GM18502 (cell line): Measurements from ENCODE around the gene STMN3.
"Not testable (repeated sequence)": the region's sequence is repeated elsewhere in the genome, so short reads cannot be mapped to it uniquely, and the experiment has no call there.

Experiments used
- ATAC-seq: cut with Tn5 transposase; IDR thresholded peaks from one replicate; pipeline ENCODE4 v1.9.1; 2021; ENCODE audit warnings: mild to moderate bottlenecking; ENCODE audit not compliant: unreplicated experiment, poor library complexity

The STMN3 gene

GRCh38 chr20:63640686-63641085 lies 12.5 kb downstream of the STMN3 start:
- not testable (repeated sequence) for ATAC-seq

GRCh38 chr20:63640086-63640485 lies 13.1 kb downstream of the STMN3 start:
- no peak for ATAC-seq

GRCh38 chr20:63639093-63639975 lies 13.9 kb downstream of the STMN3 start:
- ATAC-seq: no peak

- ATAC-seq: no peak
Observed at GRCh38 chr20:63636752-63637628, 16.2 kb downstream of the STMN3 start.

- ATAC-seq: no peak
Observed at GRCh38 chr20:63635431-63636141, 17.6 kb downstream of the STMN3 start.

- no peak for ATAC-seq
Observed at GRCh38 chr20:63633732-63634131, 19.5 kb downstream of the STMN3 start.

GRCh38 chr20:63631426-63631825 lies 21.8 kb downstream of the STMN3 start:
- not testable (repeated sequence) for ATAC-seq

- not testable (repeated sequence) for ATAC-seq
Observed at GRCh38 chr20:63630956-63631355, 22.3 kb downstream of the STMN3 start.

- ATAC-seq: no peak
Observed at GRCh38 chr20:63628246-63628975, 24.8 kb downstream of the STMN3 start.

- no peak for ATAC-seq
Observed at GRCh38 chr20:63627751-63628245, 25.4 kb downstream of the STMN3 start.

- ATAC-seq: peak; percentile 82
Observed at GRCh38 chr20:63627129-63627750, 26.0 kb downstream of the STMN3 start.

GRCh38 chr20:63626424-63627128 lies 26.6 kb downstream of the STMN3 start, which contains the start of gene GMEB2:
TSS of gene GMEB2 (minus strand) at chr20:63627101. CDS start at chr20:63619397, 7,704 bp downstream.
- peak; percentile 53 for ATAC-seq

- ATAC-seq: no peak
Observed at GRCh38 chr20:63625771-63626423, 27.3 kb downstream of the STMN3 start.

GRCh38 chr20:63624486-63624885 lies 28.7 kb downstream of the STMN3 start:
- no peak for ATAC-seq

- no peak for ATAC-seq
Observed at GRCh38 chr20:63622732-63623131, 30.5 kb downstream of the STMN3 start.

- no peak for ATAC-seq
Observed at GRCh38 chr20:63622096-63622495, 31.1 kb downstream of the STMN3 start.

GRCh38 chr20:63620991-63621390 lies 32.2 kb downstream of the STMN3 start:
- no peak for ATAC-seq

GRCh38 chr20:63619505-63619904 lies 33.7 kb downstream of the STMN3 start:
- ATAC-seq: no peak
